Mesodermal cell (in vitro differentiated cells): ENCODE results near the gene GDF10.

ENCODE experiments used
- H3K27ac ChIP-seq: 2 replicates; pipeline ENCODE4 v1.7.0; 2013; ENCODE audit warnings: mild to moderate bottlenecking, low read depth, low read length, moderate library complexity; ENCODE audit not compliant: severe bottlenecking
- H3K36me3 ChIP-seq: 2 replicates; pipeline ENCODE4 v1.7.1; 2013; ENCODE audit warnings: mild to moderate bottlenecking, low read length, moderate library complexity; ENCODE audit not compliant: control insufficient read depth, insufficient read depth
- H3K4me1 ChIP-seq: one replicate; pipeline ENCODE4 v1.7.1; 2013; ENCODE audit warnings: mild to moderate bottlenecking, low read length; ENCODE audit not compliant: insufficient read depth, control insufficient read depth, poor library complexity, severe bottlenecking
- H3K4me3 ChIP-seq: 2 replicates; pipeline ENCODE4 v1.7.0; 2013; ENCODE audit warnings: low read length, control low read depth, mild to moderate bottlenecking; ENCODE audit not compliant: insufficient read depth, poor library complexity, severe bottlenecking; ENCODE audit errors: extremely low read depth
- H3K9me3 ChIP-seq: 2 replicates; pipeline ENCODE4 v1.7.1; 2013; ENCODE audit warnings: mild to moderate bottlenecking, low read length, moderate library complexity; ENCODE audit not compliant: control insufficient read depth
- WGBS, 2 experiments: methylation state at CpG; one replicate each; pipeline ENCODE4 v1.1.5; 2013; ENCODE audit warnings: missing lambda C conversion rate in 2 of 2; ENCODE audit not compliant: insufficient coverage in 2 of 2; 5-methylcytosine and 5-hydroxymethylcytosine counted together

GDF10 gene

GRCh38 chr10:47325303-47326291 is 25.6 kb downstream of the GDF10 start:
- WGBS, 2 experiments, result 92 to 95% methylated on average over 25 to 26 of the region's 30 CpGs
- Histone ChIP-seq H3K36me3 (no peaks in the 10 kb centered on the region), H3K4me3 (no peak overlapping the region), H3K27ac (no peak overlapping the region), H3K9me3 (no peaks in the 10 kb centered on the region), H3K4me1 (no peaks in the 10 kb centered on the region)

GRCh38 chr10:47326306-47326926 is 26.4 kb downstream of the GDF10 start:
- Histone ChIP-seq H3K4me3 (no peak overlapping the region), H3K4me1 (no peaks in the 10 kb centered on the region)
- WGBS, 2 experiments, result 85 to 88% methylated on average over 3 to 5 of the region's 5 CpGs

GRCh38 chr10:47326927-47327330 is 26.9 kb downstream of the GDF10 start:
- no peaks in the 10 kb centered on the region for H3K36me3 ChIP-seq
- H3K27ac ChIP-seq, result no peak overlapping the region
- WGBS, 2 experiments, result 77 to 97% methylated on average over 5 to 7 of the region's 11 CpGs
- no peaks in the 10 kb centered on the region for H3K9me3 ChIP-seq
- no peak overlapping the region for H3K4me3 ChIP-seq
- peaks cover 1% of the 10 kb centered on the region for H3K4me1 ChIP-seq

More at GRCh38 chr10:47326306-47326926, 26.4 kb downstream of the GDF10 start:
- H3K36me3 ChIP-seq, result no peaks in the 10 kb centered on the region
- H3K27ac ChIP-seq, result no peak overlapping the region
- H3K9me3 ChIP-seq, result no peaks in the 10 kb centered on the region

GRCh38 chr10:47329855-47330254 is 29.9 kb downstream of the GDF10 start:
- Histone ChIP-seq H3K9me3 (no peaks in the 10 kb centered on the region), H3K36me3 (no peaks in the 10 kb centered on the region), H3K4me1 (peaks cover 5% of the 10 kb centered on the region), H3K27ac (no peak overlapping the region), H3K4me3 (no peak overlapping the region)
- 83 to 94% methylated on average over 2 to 3 of the region's 4 CpGs for WGBS, 2 experiments

- H3K27ac ChIP-seq, result no peak overlapping the region
- H3K4me1 ChIP-seq, result peaks cover 5% of the 10 kb centered on the region
- no peaks in the 10 kb centered on the region for H3K36me3 ChIP-seq
- H3K9me3 ChIP-seq, result no peaks in the 10 kb centered on the region
- 82% methylated on average over 2 of the region's 3 CpGs; no CpG with 5 or more reads in 1 of the 2 experiments for WGBS, 2 experiments
- no peak overlapping the region for H3K4me3 ChIP-seq
These were observed 30.4 kb downstream of the GDF10 start for GRCh38 chr10:47330366-47330765.

- H3K9me3 ChIP-seq, result no peaks in the 10 kb centered on the region
- WGBS, 2 experiments, result 69 to 82% methylated on average over 2 of the region's 3 CpGs
These were observed 30.8 kb downstream of the GDF10 start for GRCh38 chr10:47330804-47331203.

GRCh38 chr10:47331491-47331890 is 31.5 kb downstream of the GDF10 start:
- H3K4me1 ChIP-seq, result peaks cover 5% of the 10 kb centered on the region
- no peaks in the 10 kb centered on the region for H3K36me3 ChIP-seq
- no peak overlapping the region for H3K4me3 ChIP-seq
- no peak overlapping the region for H3K27ac ChIP-seq
- no peaks in the 10 kb centered on the region for H3K9me3 ChIP-seq
- WGBS, 2 experiments, result 97 to 100% methylated on average over 4 to 8 of the region's 9 CpGs

More at GRCh38 chr10:47330804-47331203, 30.8 kb downstream of the GDF10 start:
- peaks cover 5% of the 10 kb centered on the region for H3K4me1 ChIP-seq
- H3K27ac ChIP-seq, result no peak overlapping the region
- H3K36me3 ChIP-seq, result no peaks in the 10 kb centered on the region
- no peak overlapping the region for H3K4me3 ChIP-seq

- Histone ChIP-seq H3K27ac (no peak overlapping the region), H3K9me3 (no peaks in the 10 kb centered on the region), H3K4me1 (peaks cover 5% of the 10 kb centered on the region), H3K4me3 (no peak overlapping the region), H3K36me3 (no peaks in the 10 kb centered on the region)
- 73 to 82% methylated on average over 6 of the region's 7 CpGs for WGBS, 2 experiments
These were observed 32.0 kb downstream of the GDF10 start for GRCh38 chr10:47331954-47332353.

- 90% methylated on average over 2 of the region's 3 CpGs; no CpG with 5 or more reads in 1 of the 2 experiments for WGBS, 2 experiments
- no peaks in the 10 kb centered on the region for H3K9me3 ChIP-seq
- H3K36me3 ChIP-seq, result no peaks in the 10 kb centered on the region
- H3K4me1 ChIP-seq, result peaks cover 5% of the 10 kb centered on the region
- no peak overlapping the region for H3K27ac ChIP-seq
- H3K4me3 ChIP-seq, result no peak overlapping the region
These were observed 32.4 kb downstream of the GDF10 start for GRCh38 chr10:47332371-47332770.

GRCh38 chr10:47332946-47333345 is 32.9 kb downstream of the GDF10 start:
- WGBS, 2 experiments, result 90 to 100% methylated on average over 3 of the region's 3 CpGs
- no peak overlapping the region for H3K4me3 ChIP-seq
- no peak overlapping the region for H3K27ac ChIP-seq

More at GRCh38 chr10:47332946-47333345, 32.9 kb downstream of the GDF10 start:
- H3K4me1 ChIP-seq, result peaks cover 5% of the 10 kb centered on the region
- no peaks in the 10 kb centered on the region for H3K9me3 ChIP-seq
- no peaks in the 10 kb centered on the region for H3K36me3 ChIP-seq
